ENCODE results near the gene SLC6A3.
"Not testable (repeated sequence)": the region's sequence is repeated elsewhere in the genome, so short reads cannot be mapped to it uniquely, and the experiment has no call there.

SLC6A3 gene

GRCh38 chr5:1385395-1386273 is 59.6 kb downstream of the SLC6A3 start:
- DNase-seq = peak; percentile 94

- DNase-seq = no peak
Observed at GRCh38 chr5:1384521-1384920, 60.7 kb downstream of the SLC6A3 start.

- DNase-seq = no peak
Observed at GRCh38 chr5:1383886-1384401, 61.3 kb downstream of the SLC6A3 start.

- no peak for DNase-seq
Observed at GRCh38 chr5:1383344-1383743, 61.9 kb downstream of the SLC6A3 start.

GRCh38 chr5:1382248-1382700 is 63.0 kb downstream of the SLC6A3 start:
- no peak for DNase-seq

DNA sequence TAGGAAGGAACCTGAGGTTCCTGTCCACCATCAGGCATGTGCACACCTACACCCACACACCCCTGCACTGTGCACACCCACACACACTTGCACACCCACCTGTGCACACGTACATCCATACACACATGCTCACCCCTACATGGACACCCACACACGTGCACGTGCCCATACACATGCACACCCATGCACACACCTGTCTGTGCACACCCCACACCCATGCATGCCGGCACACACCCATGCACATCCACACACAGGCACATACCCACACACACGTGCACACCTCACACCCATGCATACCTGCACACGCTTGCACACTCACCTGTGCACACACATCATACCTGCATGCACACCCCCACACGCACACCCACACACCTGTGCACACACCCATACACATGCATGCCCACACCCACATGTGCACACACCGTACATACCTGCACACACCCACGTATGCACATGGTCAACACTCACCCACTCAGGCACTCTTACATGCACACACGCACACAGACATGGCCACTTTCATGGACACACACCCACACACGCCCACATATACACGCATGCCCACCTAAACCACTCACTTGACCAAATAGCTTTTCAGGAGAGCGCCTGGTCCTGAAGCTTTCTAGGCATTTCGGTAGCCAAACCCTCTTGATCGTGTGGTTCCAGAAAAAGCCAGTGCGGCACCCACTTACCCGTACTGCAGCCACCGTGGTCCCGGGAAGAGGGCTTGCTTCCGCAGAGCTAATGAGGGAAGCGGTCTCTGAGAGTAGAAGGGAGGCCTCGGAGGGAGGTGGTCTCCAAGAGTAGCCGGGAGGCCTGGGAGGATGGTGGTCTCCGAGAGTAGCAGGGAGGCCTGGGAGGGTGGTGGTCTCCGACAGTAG is 63.6 kb downstream of the SLC6A3 start:
- no peak for DNase-seq

DNA sequence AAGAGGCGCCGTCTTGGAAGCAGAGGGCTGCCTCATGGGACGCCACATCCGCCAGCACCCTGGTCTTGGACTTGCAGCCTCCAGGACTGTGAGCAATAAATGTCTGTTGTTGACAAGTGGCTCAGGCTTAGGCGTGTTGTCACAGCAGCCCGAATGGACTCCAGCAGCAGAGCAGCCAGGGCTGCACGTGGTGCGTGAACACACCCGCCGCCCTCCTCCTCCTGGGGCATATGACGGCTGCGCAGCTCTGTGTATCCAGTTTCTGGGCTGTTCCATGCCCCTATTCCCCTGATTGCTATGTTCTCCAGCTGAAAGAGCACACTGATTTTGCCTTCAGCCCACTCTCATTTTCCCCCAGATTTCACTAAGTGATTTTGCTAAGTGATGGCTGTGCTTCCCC is 64.3 kb downstream of the SLC6A3 start:
- DNase-seq = no peak

- DNase-seq = peak; percentile 83
Observed at GRCh38 chr5:1380011-1380817, 65.0 kb downstream of the SLC6A3 start.

GRCh38 chr5:1378866-1379659 is 66.2 kb downstream of the SLC6A3 start:
- DNase-seq = no peak

DNA sequence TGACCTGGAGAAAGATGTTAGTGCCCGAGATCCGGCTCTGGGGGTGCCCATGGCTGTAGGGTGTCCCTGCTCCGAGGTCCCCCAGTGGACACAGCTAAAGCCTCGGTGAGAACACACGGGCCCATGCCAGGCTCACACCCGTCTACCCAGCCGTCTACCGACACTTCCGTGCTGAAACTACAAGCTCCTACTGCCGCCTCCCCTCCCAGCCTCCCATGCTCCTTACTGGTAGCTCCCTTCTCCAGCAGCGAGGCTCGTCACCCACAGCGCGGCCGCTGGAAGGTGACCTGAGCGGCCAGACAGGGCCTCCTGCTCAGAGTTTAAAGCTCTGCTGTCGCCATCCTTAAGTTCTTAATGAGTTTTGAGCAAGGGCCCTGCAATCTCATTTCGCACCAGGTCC is 67.1 kb downstream of the SLC6A3 start:
- DNase-seq = no peak

DNA sequence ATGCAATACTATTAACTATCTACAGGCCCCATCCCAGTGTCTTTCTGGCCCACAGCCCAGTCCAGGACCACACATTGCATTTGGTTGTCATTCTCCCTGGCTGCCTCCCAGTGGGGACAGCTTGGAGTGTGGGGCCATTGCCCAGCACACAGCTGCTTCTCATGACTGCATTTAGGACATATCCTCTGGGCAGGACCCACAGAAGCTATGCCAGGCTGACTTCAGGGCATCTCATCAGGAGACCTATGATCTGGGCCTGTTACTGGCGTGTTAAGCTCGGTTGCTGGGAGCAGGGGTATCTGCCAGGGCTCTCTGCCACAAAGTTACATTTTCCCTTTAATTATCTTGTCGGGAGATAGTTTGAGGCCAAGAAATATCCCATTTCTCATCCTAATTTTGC is 68.3 kb downstream of the SLC6A3 start:
- no peak for DNase-seq

GRCh38 chr5:1375871-1376810 is 69.1 kb downstream of the SLC6A3 start:
- no peak for DNase-seq

GRCh38 chr5:1374679-1375055 is 70.6 kb downstream of the SLC6A3 start:
- no peak for DNase-seq

GRCh38 chr5:1374030-1374678 is 71.1 kb downstream of the SLC6A3 start:
- no peak for DNase-seq

- DNase-seq = not testable (repeated sequence)
Observed at GRCh38 chr5:1371972-1372342, 73.3 kb downstream of the SLC6A3 start.

- DNase-seq = no peak
Observed at GRCh38 chr5:1371218-1371971, 73.8 kb downstream of the SLC6A3 start.

GRCh38 chr5:1370006-1370405 is 75.2 kb downstream of the SLC6A3 start:
- DNase-seq = no peak

DNA sequence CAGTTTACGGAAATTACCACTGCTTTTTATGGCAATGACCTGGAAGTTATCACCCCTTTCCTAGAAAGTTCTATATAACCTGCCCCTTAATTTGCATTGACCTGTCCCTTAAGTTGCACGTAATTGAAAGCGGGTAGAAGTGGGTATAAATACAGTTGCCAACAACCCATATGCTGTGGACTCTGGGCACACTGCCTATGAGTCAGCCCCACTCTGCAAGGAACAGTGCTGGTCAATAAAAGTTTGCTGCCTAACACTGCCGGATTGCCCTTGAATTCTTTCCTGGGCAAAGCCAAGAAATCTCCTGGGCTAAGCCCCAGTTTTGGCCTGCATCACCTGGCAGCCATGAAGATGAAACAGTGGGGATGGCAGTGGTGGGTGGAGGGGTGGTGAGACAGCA is 76.5 kb downstream of the SLC6A3 start:
- no peak for DNase-seq

DNA sequence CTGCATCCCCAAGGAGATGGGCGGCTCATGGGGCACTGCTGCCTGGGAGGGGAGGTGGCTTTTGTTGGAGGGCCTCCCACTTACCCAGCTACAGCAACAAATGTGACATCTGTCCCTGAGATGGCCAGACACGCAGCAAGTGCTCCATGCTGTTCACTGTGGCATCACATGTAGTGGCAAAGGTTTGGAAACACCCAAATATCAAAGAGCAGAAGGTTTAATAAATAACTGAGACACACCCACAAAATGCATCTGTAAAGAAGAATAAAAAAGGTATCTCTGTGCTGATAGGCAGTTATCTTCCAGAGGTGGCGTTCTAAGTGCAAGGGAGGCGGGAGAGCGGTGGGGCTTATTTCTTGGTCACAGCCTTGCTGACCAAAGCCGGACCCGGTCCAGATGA is 77.0 kb downstream of the SLC6A3 start:
- no peak for DNase-seq

Data from activated effector memory CD4-positive, alpha-beta T cell treated with anti-CD3 and anti-CD28 coated beads, Interleukin-2, amount 50 U/mL, for 16 hours (primary cell).